Measurements from ENCODE around the gene PEX7. TPM values are rescaled to one million over a fixed set of nuclear protein-coding genes. Genes with fewer than 3 reads are reported as not detected.
"Not testable (repeated sequence)": the region's sequence is repeated elsewhere in the genome, so short reads cannot be mapped to it uniquely, and the experiment has no call there.

PEX7 gene
- polyA plus RNA-seq, 4 donors = 12.3 to 17.0 (median 14.7) TPM

DNA sequence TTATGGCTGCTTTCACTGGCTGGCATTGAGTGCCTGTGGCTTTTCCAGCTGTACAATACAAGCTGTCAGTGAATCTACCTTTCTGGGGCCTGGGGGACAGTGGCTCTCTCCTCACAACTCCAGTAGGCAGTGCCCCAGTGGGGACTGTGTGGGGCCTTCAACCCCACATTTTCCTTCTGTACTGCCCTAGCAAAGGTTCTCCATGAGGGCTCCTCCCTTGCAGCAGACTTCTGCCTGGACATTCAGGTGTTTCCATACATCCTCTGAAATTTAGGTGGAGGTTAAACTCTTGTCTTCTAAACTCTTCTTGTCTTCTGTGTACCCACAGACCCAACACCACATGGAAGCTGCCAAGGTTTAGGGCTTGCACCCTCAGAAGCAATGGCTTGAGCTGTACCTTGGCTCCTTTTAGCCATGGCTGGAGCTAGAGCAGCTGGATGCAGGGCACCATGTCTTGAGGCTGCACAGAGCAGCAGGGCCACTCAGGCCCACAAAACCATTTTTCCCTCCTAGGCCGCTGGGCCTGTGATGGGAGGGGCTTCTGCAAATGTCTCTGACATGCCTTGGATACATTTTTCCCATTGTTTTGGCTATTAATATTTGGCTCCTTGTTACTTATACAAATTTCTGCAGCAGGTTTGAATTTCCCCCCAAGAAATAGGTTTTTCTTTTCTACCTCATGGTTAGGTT, 9.6 kb downstream of the PEX7 start:
- no peak for DNase-seq (ENCODE audit: low read depth in 4 of 4, low spot score in 3 of 4)

DNA sequence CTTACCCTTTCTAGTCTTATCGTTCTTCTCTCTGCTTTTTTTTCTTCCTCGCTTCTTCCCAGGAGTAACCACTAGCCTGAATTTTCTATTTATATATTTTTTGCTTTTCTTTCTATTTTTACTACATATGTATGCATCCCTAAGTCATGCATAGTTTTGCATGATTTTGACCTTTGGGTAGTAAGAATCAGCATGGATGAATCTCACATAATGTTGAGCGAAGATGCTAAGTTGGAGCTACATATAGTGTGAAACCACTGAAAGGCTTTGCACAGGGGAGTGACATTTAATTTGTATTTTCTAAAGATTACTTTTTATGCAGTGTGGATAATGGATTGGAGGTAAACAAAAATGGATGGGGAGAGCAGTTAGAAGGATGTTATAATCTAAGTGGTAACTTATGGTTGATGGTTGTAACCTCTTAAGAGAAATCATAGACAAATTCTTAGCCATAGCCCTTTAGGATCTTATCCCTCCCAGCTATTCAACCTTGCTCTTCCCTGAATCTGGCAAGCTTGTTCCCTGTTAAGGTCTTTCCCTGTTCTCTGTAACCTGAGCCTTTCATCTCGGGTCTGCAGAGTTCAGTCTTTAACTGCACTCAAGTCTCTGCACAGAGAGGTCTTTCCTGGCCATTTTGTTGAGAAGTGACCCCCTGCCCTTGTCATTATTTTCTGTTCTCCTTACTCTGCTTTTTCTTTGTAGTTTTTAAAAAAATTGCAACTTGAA, 18.0 kb downstream of the PEX7 start:
- DNase-seq (ENCODE audit: low read depth in 4 of 4, low spot score in 3 of 4) = no peak

DNA sequence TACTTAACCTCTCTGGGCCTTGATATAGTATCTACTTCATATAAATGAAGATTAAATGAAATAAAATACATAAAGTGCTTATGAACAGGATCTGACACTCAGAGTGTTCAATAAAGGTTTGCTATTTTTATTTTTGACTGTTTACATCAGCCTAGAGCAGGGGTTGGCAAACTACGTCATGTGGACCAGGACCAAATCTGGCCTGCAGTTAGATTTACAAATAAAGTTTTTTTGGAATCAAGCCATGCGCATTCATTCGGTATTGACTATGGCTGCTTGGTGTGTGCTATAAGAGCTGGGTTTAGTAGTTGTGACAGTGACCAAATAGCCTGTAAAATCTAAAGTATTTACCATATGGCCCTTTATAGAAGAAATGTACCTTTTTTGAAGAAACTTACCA, 20.8 kb downstream of the PEX7 start:
- no peak for DNase-seq (ENCODE audit: low read depth in 4 of 4, low spot score in 3 of 4)

DNA sequence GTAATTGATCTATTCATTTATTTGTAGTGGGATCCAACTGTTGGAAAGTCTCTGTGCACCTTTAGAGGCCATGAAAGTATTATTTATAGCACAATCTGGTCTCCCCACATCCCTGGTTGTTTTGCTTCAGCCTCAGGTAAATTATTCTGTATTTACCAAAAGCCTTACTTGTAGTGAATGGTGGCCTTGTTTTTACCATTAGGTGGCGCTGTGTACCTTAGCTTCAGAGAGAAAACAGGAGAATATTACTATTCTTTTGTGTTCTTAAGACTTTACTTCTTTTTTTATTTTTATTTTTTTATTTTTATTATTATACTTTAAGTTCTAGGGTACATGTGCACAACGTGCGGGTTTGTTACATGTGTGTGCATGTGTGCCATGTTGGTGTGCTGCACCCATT, 23.7 kb downstream of the PEX7 start:
- peak in 2 of 4 donors; percentile 17 to 20 for DNase-seq (ENCODE audit: low read depth in 4 of 4, low spot score in 3 of 4)

DNA sequence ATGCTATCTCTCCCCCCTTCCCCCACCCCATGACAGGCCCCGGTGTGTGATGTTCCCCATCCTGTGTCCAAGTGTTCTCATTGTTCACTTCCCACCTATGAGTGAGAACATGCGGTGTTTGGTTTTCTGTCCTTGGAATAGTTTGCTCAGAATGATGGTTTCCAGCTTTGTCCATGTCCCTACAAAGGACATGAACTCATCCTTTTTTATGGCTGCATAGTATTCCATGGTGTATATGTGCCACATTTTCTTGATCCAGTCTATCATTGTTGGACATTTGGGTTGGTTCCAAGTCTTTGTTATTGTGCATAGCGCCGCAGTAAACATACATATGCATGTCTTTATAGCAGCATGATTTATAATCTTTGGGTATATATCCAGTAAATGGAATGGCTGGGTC, 24.1 kb downstream of the PEX7 start:
- not testable (repeated sequence) for DNase-seq (ENCODE audit: low read depth in 4 of 4, low spot score in 3 of 4)

DNA sequence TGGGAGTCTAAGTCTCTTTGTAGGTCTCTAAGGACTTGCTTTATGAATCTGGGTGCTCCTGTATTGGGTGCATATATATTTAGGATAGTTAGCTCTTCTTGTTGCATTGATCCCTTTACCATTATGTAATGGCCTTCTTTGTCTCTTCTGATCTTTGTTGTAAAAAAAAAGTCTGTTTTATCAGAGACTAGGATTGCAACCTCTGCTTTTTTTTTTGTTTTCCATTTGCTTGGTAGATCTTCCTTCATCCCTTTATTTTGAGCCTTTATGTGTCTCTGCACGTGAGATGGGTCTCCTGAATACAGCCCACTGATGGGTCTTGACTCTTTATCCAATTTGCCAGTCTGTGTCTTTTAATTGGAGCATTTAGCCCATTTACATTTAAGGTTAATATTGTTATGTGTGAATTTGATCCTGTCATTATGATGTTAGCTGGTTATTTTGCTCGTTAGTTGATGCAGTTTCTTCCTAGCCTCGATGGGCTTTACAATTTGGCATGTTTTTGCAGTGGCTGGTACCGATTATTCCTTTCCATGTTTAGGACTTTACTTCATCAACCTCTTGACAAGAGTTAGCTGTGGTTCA, 27.7 kb downstream of the PEX7 start:
- not testable (repeated sequence) for DNase-seq (ENCODE audit: low read depth in 4 of 4, low spot score in 3 of 4)

DNA sequence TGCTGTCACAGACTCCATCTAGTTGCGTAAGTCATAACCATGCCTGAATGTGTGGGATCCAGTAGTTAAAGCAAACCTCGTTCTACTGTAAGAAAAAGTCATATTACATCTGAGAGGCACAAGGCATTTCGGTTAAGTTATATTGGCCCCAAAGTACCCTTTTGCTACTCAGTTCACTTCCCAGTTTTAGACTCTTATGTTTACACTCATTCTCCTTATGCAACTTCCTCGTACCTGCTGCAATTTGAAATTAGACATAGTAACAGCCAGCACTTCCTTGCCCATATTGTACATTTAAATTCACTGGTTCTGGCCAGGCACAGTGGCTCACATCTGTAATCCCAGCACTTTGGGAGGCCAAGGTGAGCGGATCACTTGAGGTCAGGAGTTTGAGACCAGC, 37.0 kb downstream of the PEX7 start:
- no peak for DNase-seq (ENCODE audit: low read depth in 4 of 4, low spot score in 3 of 4)

DNA sequence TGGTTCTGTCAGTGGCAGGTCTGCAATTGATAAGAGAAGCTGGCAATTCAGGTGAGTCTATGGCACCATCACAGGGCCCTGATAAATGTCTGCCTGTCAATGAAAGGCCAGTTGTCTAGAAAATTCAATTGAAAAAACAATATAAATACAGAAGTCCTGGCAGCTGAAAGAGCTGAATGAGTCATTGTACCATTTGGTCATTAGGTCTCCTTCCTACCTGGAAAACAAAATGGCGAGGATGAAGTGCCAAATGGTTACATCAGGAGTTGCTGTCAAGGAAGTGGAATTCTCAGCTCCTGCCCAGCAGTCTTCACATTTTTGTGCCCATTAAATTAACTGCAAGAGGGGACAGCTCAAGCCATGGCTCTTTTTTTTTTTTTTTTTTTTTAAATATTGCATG, 37.7 kb downstream of the PEX7 start:
- no peak for DNase-seq (ENCODE audit: low read depth in 4 of 4, low spot score in 3 of 4)

DNA sequence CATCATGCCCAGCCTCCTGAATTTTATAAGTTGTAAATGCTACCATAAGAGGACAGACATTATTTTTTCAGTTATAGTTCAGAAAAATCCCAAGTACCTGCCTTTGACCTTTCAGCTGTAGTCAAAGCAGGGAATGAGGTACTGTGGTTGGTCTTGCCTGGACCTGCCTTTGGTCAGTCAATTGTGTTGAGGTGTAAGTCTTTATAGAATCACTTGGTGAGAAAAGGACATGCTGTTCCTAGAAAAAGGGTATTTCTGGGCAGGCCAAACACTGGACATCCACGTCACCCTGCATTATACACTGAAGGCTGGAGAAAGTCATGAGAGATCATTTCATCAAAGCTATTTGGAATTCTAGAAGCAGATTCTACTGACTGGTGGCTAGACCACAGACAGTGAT, 40.3 kb downstream of the PEX7 start:
- DNase-seq (ENCODE audit: low read depth in 4 of 4, low spot score in 3 of 4) = no peak

DNA sequence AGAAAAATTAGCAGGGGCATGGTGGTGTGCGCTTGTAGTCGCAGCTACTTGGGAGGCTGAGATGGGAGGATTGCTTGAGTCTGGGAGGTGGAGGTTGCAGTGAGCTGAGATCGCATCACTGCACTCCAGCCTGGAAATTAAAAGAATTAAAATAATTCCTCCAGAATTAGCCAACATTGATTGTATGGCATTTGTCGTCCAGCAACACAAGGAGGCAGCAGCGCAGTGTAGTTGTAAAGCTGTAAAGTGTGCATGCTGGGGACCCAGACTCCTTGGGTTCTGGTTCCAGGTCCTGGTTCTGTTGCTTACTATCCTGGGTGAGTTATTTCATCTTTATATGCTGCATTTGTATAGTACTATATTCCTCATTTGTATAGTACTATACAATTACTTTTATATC, 41.4 kb downstream of the PEX7 start:
- DNase-seq (ENCODE audit: low read depth in 4 of 4, low spot score in 3 of 4) = no peak

DNA sequence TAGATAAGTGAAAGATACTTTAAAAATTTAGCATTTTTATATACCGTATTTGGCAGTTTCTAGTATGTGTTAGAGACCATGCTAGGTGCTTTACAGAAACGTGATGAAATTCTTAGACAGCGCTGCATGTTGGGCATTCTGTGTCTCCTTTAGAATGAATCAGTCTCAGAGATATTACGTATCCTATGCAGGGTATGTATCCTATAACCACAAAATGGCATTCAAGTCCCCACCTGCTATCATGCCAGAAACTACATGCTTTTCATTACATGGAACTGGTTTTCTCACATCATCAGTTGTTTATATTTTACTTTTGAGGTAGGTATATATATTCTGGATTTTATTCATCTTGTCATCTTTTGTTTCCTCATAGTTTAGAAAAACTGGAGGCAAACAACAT, 42.3 kb downstream of the PEX7 start:
- DNase-seq (ENCODE audit: low read depth in 4 of 4, low spot score in 3 of 4) = no peak

DNA sequence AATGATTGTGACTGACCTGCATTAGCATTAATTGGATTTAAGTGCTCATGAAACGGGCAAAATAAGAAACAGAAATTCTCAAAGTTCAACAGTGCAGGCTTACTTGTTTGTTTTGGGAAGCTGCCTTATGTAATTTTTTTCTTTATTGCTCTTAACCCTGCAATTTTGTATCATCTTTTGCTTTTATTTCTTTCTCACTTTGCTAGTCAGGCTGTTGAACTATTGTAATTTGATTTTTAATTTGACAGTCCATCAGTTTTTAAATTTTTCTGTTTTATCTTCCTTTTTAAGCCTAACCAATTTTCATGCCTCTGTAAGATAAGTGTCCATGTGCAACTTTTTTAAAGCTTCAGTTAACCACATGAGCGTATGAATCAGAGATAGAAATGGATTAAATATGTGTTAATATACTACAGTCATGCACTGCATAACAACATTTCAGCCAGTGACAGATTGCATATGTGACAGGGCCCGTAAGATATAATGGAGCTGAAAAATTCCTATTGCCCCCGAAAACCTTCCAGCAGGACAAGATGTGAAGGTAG, 44.6 kb downstream of the PEX7 start:
- no peak for DNase-seq (ENCODE audit: low read depth in 4 of 4, low spot score in 3 of 4)

DNA sequence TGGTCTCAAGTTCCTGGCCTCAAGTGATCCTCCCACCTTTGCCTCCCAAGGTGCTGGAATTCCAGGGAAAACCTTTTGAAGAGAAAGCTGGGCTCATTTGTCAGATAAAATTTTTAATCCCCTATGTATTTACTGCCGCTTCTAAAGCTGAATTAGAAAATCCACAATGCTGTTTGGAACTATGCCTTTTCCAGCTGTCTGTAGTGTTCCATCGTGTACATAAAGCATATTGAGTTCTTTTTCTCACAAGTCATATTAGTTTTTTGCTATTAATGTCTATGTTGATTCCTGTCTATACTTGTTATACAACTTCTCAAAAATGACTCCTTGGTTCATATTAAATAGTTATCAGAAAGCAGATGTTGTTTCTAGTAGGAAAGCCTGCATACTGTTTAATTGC, 47.1 kb downstream of the PEX7 start:
- no peak for DNase-seq (ENCODE audit: low read depth in 4 of 4, low spot score in 3 of 4)

DNA sequence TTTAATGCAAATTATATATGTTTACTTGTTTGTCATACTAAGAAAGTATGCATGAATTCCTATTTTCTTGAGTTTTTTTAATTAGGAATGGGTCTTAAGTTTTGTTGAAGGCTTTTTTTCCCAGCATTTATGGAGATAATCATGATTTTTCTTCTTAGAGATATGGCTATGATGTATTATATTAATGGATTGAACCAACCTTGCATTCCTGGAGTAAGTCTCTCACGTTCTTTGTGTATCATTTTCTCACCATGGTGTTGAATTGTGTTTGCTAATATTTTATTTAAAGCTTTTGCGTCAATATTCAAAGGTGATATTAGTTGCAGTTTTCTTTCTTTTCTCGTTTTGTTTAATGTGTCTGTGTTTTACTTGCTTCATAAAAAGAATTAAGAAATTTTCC, 51.4 kb downstream of the PEX7 start:
- no peak for DNase-seq (ENCODE audit: low read depth in 4 of 4, low spot score in 3 of 4)

DNA sequence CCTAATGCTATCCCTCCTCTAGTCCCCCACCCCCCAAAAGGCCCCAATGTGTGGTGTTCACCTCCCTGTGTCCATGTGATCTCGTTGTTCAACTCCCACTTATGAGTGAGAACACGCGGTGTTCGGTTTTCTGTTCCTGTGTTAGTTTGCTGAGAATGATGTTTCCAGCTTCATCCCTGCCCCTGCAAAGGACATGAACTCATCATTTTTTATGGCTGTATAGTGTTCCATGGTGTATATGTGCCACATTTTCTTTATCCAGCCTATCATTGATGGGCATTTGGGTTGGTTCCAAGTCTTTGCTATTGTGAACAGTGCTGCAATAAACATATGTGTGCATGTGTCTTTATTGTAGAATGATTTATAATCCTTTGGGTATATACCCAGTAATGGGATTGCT, 54.1 kb downstream of the PEX7 start:
- DNase-seq (ENCODE audit: low read depth in 4 of 4, low spot score in 3 of 4) = not testable (repeated sequence)

DNA sequence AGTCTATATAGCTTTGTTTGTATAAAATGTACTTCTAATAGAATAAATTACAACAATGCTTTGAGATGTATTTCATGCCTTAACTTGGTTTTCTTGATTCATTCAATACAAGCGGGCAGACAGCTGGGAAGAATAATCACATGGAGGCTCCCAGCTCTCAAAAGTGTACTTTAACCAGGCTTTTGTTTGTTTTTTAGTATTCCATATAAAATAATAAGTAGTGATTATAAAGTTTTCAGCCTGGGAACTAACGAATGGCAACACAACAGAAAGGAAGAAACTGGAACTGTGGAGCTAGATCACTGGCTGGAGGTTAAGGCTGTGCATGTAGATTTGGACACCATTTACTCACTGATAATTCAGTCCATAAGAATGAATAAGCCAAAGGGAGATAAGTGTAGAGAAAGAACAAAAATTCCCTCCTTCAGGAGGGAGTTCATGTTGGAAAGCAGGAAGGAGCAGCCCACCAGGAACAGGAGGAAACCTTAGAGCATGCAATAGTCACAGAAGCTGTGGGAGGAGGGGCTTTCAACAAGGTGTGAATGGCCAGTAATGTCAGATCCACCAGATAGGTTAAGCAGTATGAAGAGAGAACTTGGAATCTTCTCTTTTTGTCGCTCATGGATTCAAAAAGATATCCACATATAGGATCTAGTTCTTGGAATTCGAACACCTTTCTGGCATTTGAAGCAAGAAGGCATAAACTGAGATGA, 58.5 kb downstream of the PEX7 start:
- DNase-seq (ENCODE audit: low read depth in 4 of 4, low spot score in 3 of 4) = no peak

DNA sequence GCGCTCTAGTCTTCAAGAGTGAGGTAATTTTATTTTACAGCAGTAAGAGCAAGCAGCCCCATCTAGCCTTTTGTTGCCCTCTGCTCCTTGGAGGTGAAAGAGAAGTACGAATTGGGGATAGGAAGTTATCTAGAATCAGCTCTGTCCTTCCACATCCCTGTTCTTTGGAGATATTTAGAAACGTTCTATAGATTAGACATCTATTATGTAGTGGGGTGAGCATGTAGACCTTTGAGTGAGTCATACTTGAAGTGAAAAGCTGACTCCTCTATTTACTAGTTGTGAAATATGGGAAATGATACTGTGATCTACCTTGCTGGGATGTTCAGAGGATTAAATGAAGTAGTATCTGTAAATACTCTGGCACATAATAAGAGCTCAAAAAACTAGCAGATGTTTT, 63.7 kb downstream of the PEX7 start:
- DNase-seq (ENCODE audit: low read depth in 4 of 4, low spot score in 3 of 4) = no peak

DNA sequence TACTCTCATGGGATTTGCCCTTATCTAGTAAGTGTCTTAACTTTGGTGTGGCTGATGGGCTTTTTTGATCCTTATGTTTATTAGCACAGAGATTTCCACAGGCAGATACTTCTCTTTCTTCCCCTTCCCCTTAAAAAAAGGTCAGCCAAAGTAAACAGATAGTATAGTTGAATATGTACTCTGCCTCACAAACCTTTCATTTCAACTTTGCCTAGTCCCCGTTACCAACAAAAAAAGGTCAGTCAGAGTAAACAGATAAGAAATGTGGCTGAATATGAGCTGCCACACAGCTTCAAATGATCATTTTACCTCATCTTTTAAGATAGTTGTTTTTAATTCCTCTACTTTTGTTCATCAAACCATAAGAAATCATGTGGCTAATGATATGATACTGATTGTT, 65.6 kb downstream of the PEX7 start:
- no peak for DNase-seq (ENCODE audit: low read depth in 4 of 4, low spot score in 3 of 4)

DNA sequence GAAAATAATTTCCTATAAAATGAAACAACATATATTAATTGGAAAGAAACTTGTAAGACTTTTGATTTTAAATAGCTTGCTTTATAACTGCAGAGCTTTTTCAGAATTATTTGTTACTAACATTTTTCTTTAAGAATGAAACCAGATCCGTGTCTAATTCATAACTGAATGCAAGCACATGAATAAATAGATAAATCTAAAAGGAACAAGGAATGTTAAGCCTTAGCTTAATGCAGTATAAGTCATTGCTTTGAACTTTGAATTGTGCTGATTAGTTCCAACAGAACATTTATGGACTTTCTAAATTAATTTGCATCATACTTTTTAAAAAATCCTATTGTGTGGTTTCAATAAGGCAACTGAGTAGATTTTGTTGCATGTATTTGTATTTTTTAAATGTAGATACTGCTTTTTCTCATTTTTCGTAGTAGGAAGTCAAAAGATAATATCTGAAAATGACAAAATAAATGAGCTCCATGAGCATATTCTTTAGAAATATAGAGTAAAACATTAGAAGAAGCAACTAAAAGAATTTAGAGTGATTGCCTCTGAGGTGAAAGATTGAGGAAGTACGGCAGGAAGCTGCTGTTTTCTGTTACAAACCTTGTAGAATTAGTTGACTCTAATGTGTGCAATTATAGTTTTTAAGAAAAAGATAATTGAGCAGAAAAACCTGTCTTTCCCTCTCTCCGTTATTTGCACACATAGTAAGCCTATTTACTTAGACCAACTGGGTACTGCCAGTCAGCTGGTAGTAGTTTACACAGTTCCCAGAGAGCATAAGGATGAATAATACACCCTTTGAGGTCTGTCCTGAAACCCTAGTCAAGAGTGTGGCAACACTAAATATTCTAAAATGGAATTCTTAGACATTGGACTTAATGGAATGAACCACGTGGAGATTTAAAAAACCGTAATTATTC, 67.1 kb downstream of the PEX7 start:
- DNase-seq (ENCODE audit: low read depth in 4 of 4, low spot score in 3 of 4) = no peak

DNA sequence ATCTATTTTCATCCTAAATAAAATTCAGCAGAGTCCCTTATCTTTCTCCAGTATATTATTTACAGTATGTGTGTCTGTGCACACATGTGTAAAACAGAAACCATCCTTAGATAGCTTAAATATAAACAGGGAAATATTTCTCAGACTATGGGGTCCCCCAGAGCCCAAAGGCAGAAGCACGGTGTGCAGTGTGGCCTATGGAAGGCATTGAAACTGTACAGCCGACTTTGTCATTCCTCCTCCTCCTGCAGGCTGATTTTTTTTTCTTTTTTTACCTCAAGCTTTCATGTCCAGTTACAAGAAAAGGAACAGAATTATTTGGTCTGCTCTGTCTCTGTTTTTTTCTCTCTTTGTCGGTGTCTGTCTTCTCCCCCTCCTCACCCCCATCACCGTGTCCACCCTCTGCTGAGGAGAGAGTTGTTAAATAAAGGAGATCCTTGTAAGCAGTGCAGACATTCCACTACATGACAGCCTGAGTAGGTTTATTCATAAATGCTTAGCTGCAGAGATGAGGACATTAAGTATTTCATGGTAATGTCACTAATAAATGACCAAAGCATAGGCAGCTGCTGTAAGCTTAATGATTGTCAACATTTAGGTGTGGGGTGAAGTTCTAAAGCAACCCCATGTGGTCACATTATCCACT, 67.9 kb downstream of the PEX7 start:
- DNase-seq (ENCODE audit: low read depth in 4 of 4, low spot score in 3 of 4) = no peak

All from right renal pelvis (tissue), 4 donors.